Measurements from ENCODE around the gene GCC1. TPM values are rescaled to one million over a fixed set of nuclear protein-coding genes. Genes with fewer than 3 reads are reported as not detected.
"Not testable (repeated sequence)": the region's sequence is repeated elsewhere in the genome, so short reads cannot be mapped to it uniquely, and the experiment has no call there.

Gene GCC1
- total RNA-seq, 2 experiments from 2014 or later = 11.0 to 12.0 TPM

GRCh38 chr7:127588019-127588696 is 2.8 kb upstream of the GCC1 start, which contains the start of gene ARF5:
ARF5 (plus strand) TSS chr7:127588411; CDS start chr7:127588499, 88 bp downstream.
- intact Hi-C loops (cut with micrococcal nuclease) = loop anchor here (1.0 to 10.0 kb wide), 8 partner anchors 63 to 617 kb away; partner anchors contain the start of genes GRM8 and LRRC4
- Mint-ChIP-seq H3K4me3 (peak within 1 kb of the TSS; percentile 98), H3K27me3 (ENCODE audit: low read depth) (no peaks in the 10 kb centered on the region), H3K9me3 (no peaks in the 10 kb centered on the region), H3K4me1 (ENCODE audit: low read depth) (peaks cover 38% of the 10 kb centered on the region), H3K36me3 (ENCODE audit: low read depth) (peaks cover 15% of the 10 kb centered on the region), H3K27ac (peak within 1 kb of the TSS; percentile 82)
- DNase-seq = peak; percentile 87
- CTCF ChIA-PET = interaction anchor here (1.3 to 1.5 kb wide), 3 partner anchors 15 to 66 kb away, joined by 3 to 4 read pairs (median 3); no protein-coding TSS in a partner anchor

GRCh38 chr7:127587663-127588018 is 2.2 kb upstream of the GCC1 start:
- Mint-ChIP-seq H3K27ac (no peak overlapping the region), H3K36me3 (ENCODE audit: low read depth) (peaks cover 20% of the 10 kb centered on the region), H3K4me3 (peak overlapping the region; percentile 71), H3K27me3 (ENCODE audit: low read depth) (no peaks in the 10 kb centered on the region), H3K9me3 (no peaks in the 10 kb centered on the region), H3K4me1 (ENCODE audit: low read depth) (peaks cover 43% of the 10 kb centered on the region)
- no peak for DNase-seq
- intact Hi-C loops (cut with micrococcal nuclease) = loop anchor here (1.0 to 10.0 kb wide), 8 partner anchors 64 to 617 kb away; partner anchors contain the start of genes GRM8 and LRRC4
- CTCF ChIA-PET = no interaction called here

DNA sequence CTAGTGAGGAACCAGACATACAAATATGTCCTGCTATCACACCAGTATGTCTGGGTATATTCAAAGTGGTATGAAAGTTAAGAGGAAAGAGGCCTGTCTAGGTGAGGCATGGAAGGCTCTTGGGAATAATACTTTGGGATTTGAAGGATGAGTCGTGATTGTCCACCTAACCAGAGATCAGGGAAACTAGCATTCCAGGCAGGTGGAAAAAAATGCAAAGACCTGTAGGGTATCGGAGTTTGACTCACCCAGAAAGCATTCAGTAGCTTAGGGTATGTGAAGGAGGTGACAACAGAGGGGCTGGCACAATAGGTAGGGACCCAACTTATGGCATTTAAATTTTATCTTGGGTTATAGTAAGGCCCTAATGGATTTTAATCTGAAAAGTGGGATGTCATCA is 950 bp upstream of the GCC1 start:
- Mint-ChIP-seq H3K27ac (no peak overlapping the region), H3K36me3 (ENCODE audit: low read depth) (peaks cover 20% of the 10 kb centered on the region), H3K4me3 (peak overlapping the region; percentile 71), H3K9me3 (no peaks in the 10 kb centered on the region), H3K27me3 (ENCODE audit: low read depth) (no peaks in the 10 kb centered on the region), H3K4me1 (ENCODE audit: low read depth) (peaks cover 55% of the 10 kb centered on the region)
- no peak for DNase-seq
- intact Hi-C loops (cut with micrococcal nuclease) = loop anchor here (5.0 to 10.0 kb wide), 5 partner anchors 271 to 618 kb away; partner anchors contain the start of genes GRM8 and LRRC4
- CTCF ChIA-PET = interaction anchor here (0.9 kb wide), 1 partner anchor 238 kb away, joined by 3 read pairs; no protein-coding TSS in a partner anchor

- CTCF ChIA-PET = interaction anchor here (1.1 kb wide), 1 partner anchor 12 kb away, joined by 3 read pairs; no protein-coding TSS in a partner anchor
- H3K4me3 Mint-ChIP-seq = peak overlapping the region; percentile 89
- intact Hi-C loops (cut with micrococcal nuclease) = loop anchor here (1.0 to 10.0 kb wide), 7 partner anchors 192 to 759 kb away; partner anchors contain the start of genes GRM8, LRRC4, RBM28 and ZNF800
Observed at GRCh38 chr7:127584648-127585043, 750 bp downstream of the GCC1 start.

GRCh38 chr7:127582361-127582760 is 3.0 kb downstream of the GCC1 start:
- intact Hi-C loops (cut with micrococcal nuclease) = loop anchor here (10.0 kb wide), 1 partner anchor 622 kb away; no protein-coding TSS in a partner anchor

More at GRCh38 chr7:127584648-127585043, 750 bp downstream of the GCC1 start:
- Mint-ChIP-seq H3K4me1 (ENCODE audit: low read depth) (peaks cover 65% of the 10 kb centered on the region), H3K9me3 (no peaks in the 10 kb centered on the region), H3K27me3 (ENCODE audit: low read depth) (no peaks in the 10 kb centered on the region), H3K27ac (peak overlapping the region; percentile 69), H3K36me3 (ENCODE audit: low read depth) (peaks cover 18% of the 10 kb centered on the region)
- no peak for DNase-seq

GRCh38 chr7:127581716-127582115 is 3.7 kb downstream of the GCC1 start:
- Mint-ChIP-seq H3K4me1 (ENCODE audit: low read depth) (peaks cover 57% of the 10 kb centered on the region), H3K27me3 (ENCODE audit: low read depth) (no peaks in the 10 kb centered on the region), H3K9me3 (no peaks in the 10 kb centered on the region), H3K27ac (no peak overlapping the region), H3K36me3 (ENCODE audit: low read depth) (peaks cover 21% of the 10 kb centered on the region), H3K4me3 (no peak overlapping the region)
- DNase-seq = no peak
- CTCF ChIA-PET = interaction anchor here (0.9 kb wide), 1 partner anchor 13 kb away, joined by 3 read pairs; no protein-coding TSS in a partner anchor
- intact Hi-C loops (cut with micrococcal nuclease) = loop anchor here (10.0 kb wide), 1 partner anchor 623 kb away; no protein-coding TSS in a partner anchor

More at GRCh38 chr7:127582361-127582760, 3.0 kb downstream of the GCC1 start:
- CTCF ChIA-PET = interaction anchor here (0.6 to 0.9 kb wide), 2 partner anchors 12 to 21 kb away, joined by 3 read pairs; no protein-coding TSS in a partner anchor
- Mint-ChIP-seq H3K27me3 (ENCODE audit: low read depth) (no peaks in the 10 kb centered on the region), H3K4me3 (no peak overlapping the region), H3K36me3 (ENCODE audit: low read depth) (peaks cover 21% of the 10 kb centered on the region), H3K9me3 (no peaks in the 10 kb centered on the region), H3K27ac (no peak overlapping the region), H3K4me1 (ENCODE audit: low read depth) (peaks cover 57% of the 10 kb centered on the region)
- DNase-seq = no peak

- Mint-ChIP-seq H3K4me3 (no peak overlapping the region), H3K4me1 (ENCODE audit: low read depth) (peaks cover 49% of the 10 kb centered on the region), H3K27me3 (ENCODE audit: low read depth) (no peaks in the 10 kb centered on the region), H3K36me3 (ENCODE audit: low read depth) (peaks cover 21% of the 10 kb centered on the region), H3K27ac (no peak overlapping the region), H3K9me3 (no peaks in the 10 kb centered on the region)
- DNase-seq = no peak
- intact Hi-C loops (cut with micrococcal nuclease) = loop anchor here (10.0 kb wide), 1 partner anchor 624 kb away; no protein-coding TSS in a partner anchor
- CTCF ChIA-PET = interaction anchor here (0.6 kb wide), 1 partner anchor 189 kb away, joined by 3 read pairs; no protein-coding TSS in a partner anchor
Observed at GRCh38 chr7:127580612-127581011, 4.8 kb downstream of the GCC1 start.

- Mint-ChIP-seq H3K27me3 (ENCODE audit: low read depth) (no peaks in the 10 kb centered on the region), H3K4me1 (ENCODE audit: low read depth) (peaks cover 37% of the 10 kb centered on the region), H3K9me3 (no peaks in the 10 kb centered on the region), H3K4me3 (no peak overlapping the region), H3K36me3 (ENCODE audit: low read depth) (peaks cover 21% of the 10 kb centered on the region), H3K27ac (no peak overlapping the region)
- CTCF ChIA-PET = interaction anchor here (0.6 to 1.4 kb wide), 2 partner anchors 72 to 129 kb away, joined by 3 to 4 read pairs; no protein-coding TSS in a partner anchor
- intact Hi-C loops (cut with micrococcal nuclease) = loop anchor here (2.0 kb wide), 1 partner anchor 232 kb away; no protein-coding TSS in a partner anchor
- no peak for DNase-seq
Observed at GRCh38 chr7:127578711-127579275, 6.6 kb downstream of the GCC1 start.

- CTCF ChIA-PET = interaction anchor here (1.4 kb wide), 1 partner anchor 130 kb away, joined by 4 read pairs; no protein-coding TSS in a partner anchor
- Mint-ChIP-seq H3K9me3 (no peaks in the 10 kb centered on the region), H3K4me3 (no peak overlapping the region), H3K36me3 (ENCODE audit: low read depth) (peaks cover 19% of the 10 kb centered on the region), H3K27me3 (ENCODE audit: low read depth) (no peaks in the 10 kb centered on the region), H3K27ac (no peak overlapping the region), H3K4me1 (ENCODE audit: low read depth) (peaks cover 30% of the 10 kb centered on the region)
- DNase-seq = no peak
- intact Hi-C loops (cut with micrococcal nuclease) = loop anchor here (2.0 kb wide), 1 partner anchor 231 kb away; no protein-coding TSS in a partner anchor
Observed at GRCh38 chr7:127578036-127578684, 7.2 kb downstream of the GCC1 start.

DNA sequence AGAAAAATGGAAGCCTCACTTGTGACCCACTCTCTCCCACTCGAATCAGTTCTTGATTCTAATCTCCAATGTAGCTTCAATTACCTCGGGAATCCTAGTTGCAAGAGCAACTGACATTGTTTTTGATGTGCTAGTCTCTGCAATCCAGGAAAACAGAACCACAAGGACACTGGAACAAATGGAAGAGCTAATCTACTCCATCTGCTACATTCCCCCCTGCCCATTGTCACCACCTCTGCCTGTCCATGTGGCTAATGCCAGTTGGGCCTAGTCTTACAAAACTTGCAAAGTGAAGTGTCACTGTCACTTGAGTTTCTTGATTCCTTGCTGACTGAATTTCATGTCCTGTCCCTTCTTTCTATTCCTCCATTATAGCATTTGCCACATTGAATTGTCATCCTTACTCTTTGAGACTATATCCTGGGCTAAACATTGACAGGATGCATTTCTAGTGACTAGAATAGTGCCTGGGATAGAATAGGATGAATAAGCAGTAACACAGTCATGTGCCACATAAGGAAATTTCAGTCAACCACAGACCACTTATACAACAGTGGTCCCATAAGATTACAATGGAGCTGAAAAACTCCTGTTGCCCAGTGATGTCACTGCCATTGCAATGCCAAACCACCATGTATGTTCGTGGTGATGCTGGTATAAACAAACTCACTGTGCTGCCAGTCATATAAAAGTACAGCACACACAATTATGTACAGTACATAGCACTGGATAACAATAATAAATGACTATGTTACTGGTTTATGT is 13.5 kb downstream of the GCC1 start:
- no peaks in the 10 kb centered on the region for H3K27me3 Mint-ChIP-seq (ENCODE audit: low read depth)
- peaks cover 3% of the 10 kb centered on the region for H3K36me3 Mint-ChIP-seq (ENCODE audit: low read depth)
- no peaks in the 10 kb centered on the region for H3K4me1 Mint-ChIP-seq (ENCODE audit: low read depth)
- no peak overlapping the region for H3K4me3 Mint-ChIP-seq
- intact Hi-C loops (cut with micrococcal nuclease) = no loop called here
- DNase-seq = no peak
- H3K27ac Mint-ChIP-seq = no peak overlapping the region
- CTCF ChIA-PET = interaction anchor here (1.3 kb wide), 1 partner anchor 318 kb away, joined by 4 read pairs; no protein-coding TSS in a partner anchor
- H3K9me3 Mint-ChIP-seq = no peaks in the 10 kb centered on the region

- not testable (repeated sequence) for H3K9me3 Mint-ChIP-seq
Observed at GRCh38 chr7:127568034-127568433, 17.4 kb downstream of the GCC1 start.

More at GRCh38 chr7:127568034-127568433, 17.4 kb downstream of the GCC1 start:
- H3K36me3 Mint-ChIP-seq (ENCODE audit: low read depth); DNase-seq; intact Hi-C loops (cut with micrococcal nuclease); H3K27me3 Mint-ChIP-seq (ENCODE audit: low read depth); CTCF ChIA-PET; H3K27ac Mint-ChIP-seq; H3K4me1 Mint-ChIP-seq (ENCODE audit: low read depth); H3K4me3 Mint-ChIP-seq: not testable (repeated sequence)

Measured in activated naive CD4-positive, alpha-beta T cell treated with anti-CD3 and anti-CD28 coated beads for 36 hours (primary cell).